Measurements from ENCODE around the gene CSTA. TPM values are rescaled to one million over a fixed set of nuclear protein-coding genes. Genes with fewer than 3 reads are reported as not detected.

Gene CSTA
- total and polyA plus RNA-seq, 2 experiments from 2014 or later: 0.28 TPM; not detected in 1

DNA sequence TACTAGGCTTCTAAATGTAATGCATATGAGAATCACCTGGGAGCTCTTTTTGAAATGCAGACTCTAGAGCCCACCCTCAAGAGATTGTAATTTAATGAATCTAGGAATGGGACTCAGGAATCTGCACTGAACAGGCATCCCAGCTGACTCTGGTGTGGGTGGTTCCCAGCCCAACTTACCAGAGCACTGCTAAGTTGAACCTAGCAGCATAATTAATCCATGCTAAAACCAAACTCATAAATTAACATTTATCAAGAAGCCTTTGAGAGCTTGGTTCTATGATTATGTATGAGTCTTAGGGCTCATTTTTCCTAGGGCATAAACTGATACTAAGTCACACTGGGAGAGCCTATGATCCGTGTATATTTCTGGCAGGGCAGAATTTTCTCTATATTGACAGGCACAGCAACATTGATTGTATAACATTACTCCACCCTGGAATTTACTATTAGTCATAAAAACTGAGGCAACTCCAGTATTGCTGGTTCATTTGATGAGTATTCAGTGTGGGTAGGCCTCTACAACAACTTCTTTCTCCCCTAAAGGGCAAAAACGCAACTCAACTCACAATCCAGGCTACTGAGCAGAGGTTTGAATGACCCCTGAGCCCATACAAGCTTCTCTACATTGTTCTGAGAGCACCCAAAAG is 10.7 kb upstream of the CSTA start:
- DNase-seq (ENCODE audit: low spot score): no peak
- Histone ChIP-seq H3K4me3 (no peak overlapping the region), H3K27ac (peak overlapping the region; percentile 72), H3K9me3 (ENCODE audit: low read depth) (no peaks in the 10 kb centered on the region), H3K4me2 (no peak overlapping the region), H3K4me1 (ENCODE audit: insufficient read depth) (no peaks in the 10 kb centered on the region), H3K9me2 (replicated peaks; ENCODE audit: insufficient read depth) (no peaks in the 10 kb centered on the region), H3K27me3 (no peaks in the 10 kb centered on the region), H3K36me3 (replicated peaks; ENCODE audit: insufficient read depth, low read depth) (no peaks in the 10 kb centered on the region), H4K20me1 (ENCODE audit: insufficient read depth, poor library complexity, severe bottlenecking) (no peaks in the 10 kb centered on the region), H3K79me2 (no peaks in the 10 kb centered on the region), H2AFZ (no peak overlapping the region)
- WGBS (ENCODE audit: low lambda C conversion rate, missing lambda C conversion rate): 72% methylated on average over 2 of the region's 2 CpGs
- TF ChIP-seq EZH2 (IDR thresholded peaks at IDR 0.05; ENCODE audit: borderline replicate concordance) (no peak), EZH2phosphoT487 (IDR thresholded peaks at IDR 0.05; ENCODE audit: low read depth, severe bottlenecking, unreplicated experiment) (no peak)
- TF ChIP-seq, protein P1, sequence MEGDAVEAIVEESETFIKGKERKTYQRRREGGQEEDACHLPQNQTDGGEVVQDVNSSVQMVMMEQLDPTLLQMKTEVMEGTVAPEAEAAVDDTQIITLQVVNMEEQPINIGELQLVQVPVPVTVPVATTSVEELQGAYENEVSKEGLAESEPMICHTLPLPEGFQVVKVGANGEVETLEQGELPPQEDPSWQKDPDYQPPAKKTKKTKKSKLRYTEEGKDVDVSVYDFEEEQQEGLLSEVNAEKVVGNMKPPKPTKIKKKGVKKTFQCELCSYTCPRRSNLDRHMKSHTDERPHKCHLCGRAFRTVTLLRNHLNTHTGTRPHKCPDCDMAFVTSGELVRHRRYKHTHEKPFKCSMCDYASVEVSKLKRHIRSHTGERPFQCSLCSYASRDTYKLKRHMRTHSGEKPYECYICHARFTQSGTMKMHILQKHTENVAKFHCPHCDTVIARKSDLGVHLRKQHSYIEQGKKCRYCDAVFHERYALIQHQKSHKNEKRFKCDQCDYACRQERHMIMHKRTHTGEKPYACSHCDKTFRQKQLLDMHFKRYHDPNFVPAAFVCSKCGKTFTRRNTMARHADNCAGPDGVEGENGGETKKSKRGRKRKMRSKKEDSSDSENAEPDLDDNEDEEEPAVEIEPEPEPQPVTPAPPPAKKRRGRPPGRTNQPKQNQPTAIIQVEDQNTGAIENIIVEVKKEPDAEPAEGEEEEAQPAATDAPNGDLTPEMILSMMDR (IDR thresholded peaks at IDR 0.05; ENCODE audit: poor library complexity): no peak

DNA sequence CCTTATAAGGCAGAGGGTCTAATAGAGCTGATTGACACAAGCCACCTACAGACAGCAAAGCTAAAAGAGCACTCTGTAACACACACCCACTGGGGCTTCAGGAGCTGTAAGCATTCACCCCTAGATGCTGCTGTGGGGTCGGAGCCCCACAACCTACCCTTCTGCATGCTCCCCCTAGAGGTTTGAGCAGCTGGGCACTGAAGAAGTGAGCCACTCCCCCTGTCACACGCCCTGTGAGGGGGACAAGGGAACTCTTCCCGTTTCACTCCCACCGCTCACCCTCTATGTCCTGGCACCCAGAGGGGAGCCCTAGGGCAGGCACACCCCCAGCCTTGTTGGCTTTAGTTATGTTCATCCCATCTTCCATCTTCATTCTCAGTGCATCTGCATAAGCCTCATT is 9.4 kb upstream of the CSTA start:
- no peaks in the 10 kb centered on the region for H3K9me2 ChIP-seq (replicated peaks; ENCODE audit: insufficient read depth)
- H4K20me1 ChIP-seq (ENCODE audit: insufficient read depth, poor library complexity, severe bottlenecking): no peaks in the 10 kb centered on the region
- H3K4me1 ChIP-seq (ENCODE audit: insufficient read depth): no peaks in the 10 kb centered on the region
- 67% methylated on average over 4 of the region's 4 CpGs for WGBS (ENCODE audit: low lambda C conversion rate, missing lambda C conversion rate)
- no peak overlapping the region for H2AFZ ChIP-seq
- no peak overlapping the region for H3K4me3 ChIP-seq
- no peaks in the 10 kb centered on the region for H3K36me3 ChIP-seq (replicated peaks; ENCODE audit: insufficient read depth, low read depth)
- H3K79me2 ChIP-seq: no peaks in the 10 kb centered on the region
- no peak for DNase-seq (ENCODE audit: low spot score)
- H3K4me2 ChIP-seq: no peak overlapping the region
- no peaks in the 10 kb centered on the region for H3K9me3 ChIP-seq (ENCODE audit: low read depth)
- TF ChIP-seq, protein P1 (IDR thresholded peaks at IDR 0.05; ENCODE audit: poor library complexity): no peak
- TF ChIP-seq EZH2phosphoT487 (IDR thresholded peaks at IDR 0.05; ENCODE audit: low read depth, severe bottlenecking, unreplicated experiment): no peak
- no peak for TF ChIP-seq EZH2 (IDR thresholded peaks at IDR 0.05; ENCODE audit: borderline replicate concordance)
- H3K27me3 ChIP-seq: no peaks in the 10 kb centered on the region
- H3K27ac ChIP-seq: no peak overlapping the region

DNA sequence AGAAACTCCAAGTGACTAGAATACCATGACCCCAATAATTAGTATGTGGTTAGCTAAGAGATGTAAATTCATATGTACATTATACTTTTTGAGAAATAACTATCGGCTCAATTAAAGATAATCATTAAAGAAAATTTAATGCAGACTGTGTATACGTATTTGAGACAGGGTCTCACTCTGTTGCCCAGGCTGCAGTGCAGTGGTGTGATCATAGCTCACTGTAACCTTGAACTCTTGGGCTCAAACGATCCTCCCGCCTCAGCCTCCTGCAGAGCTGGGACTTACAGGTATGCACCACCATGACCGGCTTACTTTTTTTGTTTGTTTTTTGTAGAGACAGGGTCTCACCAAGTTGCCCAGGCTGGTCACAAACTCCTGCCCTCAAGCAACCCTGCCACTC is 8.7 kb upstream of the CSTA start:
- no peak overlapping the region for H2AFZ ChIP-seq
- H3K36me3 ChIP-seq (replicated peaks; ENCODE audit: insufficient read depth, low read depth): no peaks in the 10 kb centered on the region
- no peaks in the 10 kb centered on the region for H3K4me1 ChIP-seq (ENCODE audit: insufficient read depth)
- H3K9me3 ChIP-seq (ENCODE audit: low read depth): no peaks in the 10 kb centered on the region
- DNase-seq (ENCODE audit: low spot score): no peak
- H3K9me2 ChIP-seq (replicated peaks; ENCODE audit: insufficient read depth): no peaks in the 10 kb centered on the region
- no peak overlapping the region for H3K27ac ChIP-seq
- H3K27me3 ChIP-seq: no peaks in the 10 kb centered on the region
- H3K4me2 ChIP-seq: no peak overlapping the region
- TF ChIP-seq EZH2phosphoT487 (IDR thresholded peaks at IDR 0.05; ENCODE audit: low read depth, severe bottlenecking, unreplicated experiment) (no peak), EZH2 (IDR thresholded peaks at IDR 0.05; ENCODE audit: borderline replicate concordance) (no peak)
- TF ChIP-seq, protein P1 (IDR thresholded peaks at IDR 0.05; ENCODE audit: poor library complexity): no peak
- no peak overlapping the region for H3K4me3 ChIP-seq
- WGBS (ENCODE audit: low lambda C conversion rate, missing lambda C conversion rate): 74% methylated on average over 5 of the region's 5 CpGs
- H3K79me2 ChIP-seq: no peaks in the 10 kb centered on the region
- no peaks in the 10 kb centered on the region for H4K20me1 ChIP-seq (ENCODE audit: insufficient read depth, poor library complexity, severe bottlenecking)
